Uterus (tissue), 2 donors: ENCODE measurements around the gene PPP1R26.

Source experiments
- CTCF ChIP-seq, 4 experiments: fragments of 200-600 bp in 2 of 4; fragments of 450-650 bp in 2 of 4; sonication (generic) in 2 of 4; IDR thresholded peaks; one replicate each; pipeline ENCODE4 v1.5.1; 2016 to 2019; ENCODE audit warnings: antibody characterized with exemption in 4 of 4, mild to moderate bottlenecking in 2 of 4, moderate library complexity in 1 of 4
- POLR2A ChIP-seq, 2 donors: fragments of 450-650 bp; IDR thresholded peaks; one replicate each; pipeline ENCODE4 v1.6.1; 2016; ENCODE audit warnings: antibody characterized with exemption in 2 of 2, mild to moderate bottlenecking in 1 of 2, moderate library complexity in 1 of 2

- TF ChIP-seq CTCF (IDR thresholded peaks at IDR 0.05) = no peak
- TF ChIP-seq POLR2A (IDR thresholded peaks at IDR 0.05) = no peak
Observed at GRCh38 chr9:135491764-135492163, 12.2 kb downstream of the PPP1R26 start.
